Measurements from ENCODE around the gene TOPAZ1. TPM values are rescaled to one million over a fixed set of nuclear protein-coding genes. Genes with fewer than 3 reads are reported as not detected.

Gene TOPAZ1
- polyA plus RNA-seq, 1 donor from 2014 or later, result not detected

- Histone ChIP-seq H4K20me1 (ENCODE audit: insufficient read depth) (no peaks in the 10 kb centered on the region), H3K9me2 (ENCODE audit: insufficient read depth, low read length) (no peaks in the 10 kb centered on the region), H3K9ac (ENCODE audit: low read length) (no peak overlapping the region), H3K4me2 (ENCODE audit: low read length) (no peak overlapping the region), H2AFZ (ENCODE audit: low read depth, low read length) (no peak overlapping the region), H3K9me3 (ENCODE audit: low read length) (no peaks in the 10 kb centered on the region), H3K79me2 (replicated peaks; ENCODE audit: insufficient read depth, low read length) (no peaks in the 10 kb centered on the region), H3F3A (ENCODE audit: insufficient read depth, low read length, poor library complexity, severe bottlenecking) (no peaks in the 10 kb centered on the region), H3K4me3 (ENCODE audit: low read length) (no peak overlapping the region), H3K36me3 (ENCODE audit: insufficient read depth, low read length) (no peaks in the 10 kb centered on the region), H3K27ac (ENCODE audit: low read length) (no peak overlapping the region), H3K27me3 (ENCODE audit: insufficient read depth, low read depth, low read length) (no peaks in the 10 kb centered on the region)
- TF ChIP-seq CTCF (IDR thresholded peaks at IDR 0.05; ENCODE audit: poor library complexity, severe bottlenecking), result no peak
- no peak for TF ChIP-seq EP300 (conservative IDR thresholded peaks at IDR 0.05; ENCODE audit: poor library complexity, severe bottlenecking)
- TF ChIP-seq RAD21 (conservative IDR thresholded peaks at IDR 0.05), result no peak
- TF ChIP-seq SMC3 (conservative IDR thresholded peaks at IDR 0.05; ENCODE audit: poor library complexity), result no peak
- TF ChIP-seq, protein P1, sequence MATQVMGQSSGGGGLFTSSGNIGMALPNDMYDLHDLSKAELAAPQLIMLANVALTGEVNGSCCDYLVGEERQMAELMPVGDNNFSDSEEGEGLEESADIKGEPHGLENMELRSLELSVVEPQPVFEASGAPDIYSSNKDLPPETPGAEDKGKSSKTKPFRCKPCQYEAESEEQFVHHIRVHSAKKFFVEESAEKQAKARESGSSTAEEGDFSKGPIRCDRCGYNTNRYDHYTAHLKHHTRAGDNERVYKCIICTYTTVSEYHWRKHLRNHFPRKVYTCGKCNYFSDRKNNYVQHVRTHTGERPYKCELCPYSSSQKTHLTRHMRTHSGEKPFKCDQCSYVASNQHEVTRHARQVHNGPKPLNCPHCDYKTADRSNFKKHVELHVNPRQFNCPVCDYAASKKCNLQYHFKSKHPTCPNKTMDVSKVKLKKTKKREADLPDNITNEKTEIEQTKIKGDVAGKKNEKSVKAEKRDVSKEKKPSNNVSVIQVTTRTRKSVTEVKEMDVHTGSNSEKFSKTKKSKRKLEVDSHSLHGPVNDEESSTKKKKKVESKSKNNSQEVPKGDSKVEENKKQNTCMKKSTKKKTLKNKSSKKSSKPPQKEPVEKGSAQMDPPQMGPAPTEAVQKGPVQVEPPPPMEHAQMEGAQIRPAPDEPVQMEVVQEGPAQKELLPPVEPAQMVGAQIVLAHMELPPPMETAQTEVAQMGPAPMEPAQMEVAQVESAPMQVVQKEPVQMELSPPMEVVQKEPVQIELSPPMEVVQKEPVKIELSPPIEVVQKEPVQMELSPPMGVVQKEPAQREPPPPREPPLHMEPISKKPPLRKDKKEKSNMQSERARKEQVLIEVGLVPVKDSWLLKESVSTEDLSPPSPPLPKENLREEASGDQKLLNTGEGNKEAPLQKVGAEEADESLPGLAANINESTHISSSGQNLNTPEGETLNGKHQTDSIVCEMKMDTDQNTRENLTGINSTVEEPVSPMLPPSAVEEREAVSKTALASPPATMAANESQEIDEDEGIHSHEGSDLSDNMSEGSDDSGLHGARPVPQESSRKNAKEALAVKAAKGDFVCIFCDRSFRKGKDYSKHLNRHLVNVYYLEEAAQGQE (IDR thresholded peaks at IDR 0.05; ENCODE audit: borderline replicate concordance), result no peak
- TF ChIP-seq EZH2 (IDR thresholded peaks at IDR 0.05; ENCODE audit: borderline replicate concordance, insufficient read depth, low read length, poor library complexity, severe bottlenecking), result no peak
- TF ChIP-seq POLR2AphosphoS5 (IDR thresholded peaks at IDR 0.05), result no peak
- TF ChIP-seq MXI1 (conservative IDR thresholded peaks at IDR 0.05; ENCODE audit: poor library complexity, severe bottlenecking), result no peak
- TF ChIP-seq TAF1 (IDR thresholded peaks at IDR 0.05; ENCODE audit: low read depth), result no peak
Measured at GRCh38 chr3:44365952-44366351, 124.3 kb downstream of the TOPAZ1 start.

- no peaks in the 10 kb centered on the region for H3K79me2 ChIP-seq (replicated peaks; ENCODE audit: insufficient read depth, low read length)
- TF ChIP-seq MXI1 (conservative IDR thresholded peaks at IDR 0.05; ENCODE audit: poor library complexity, severe bottlenecking), result no peak
- no peak for TF ChIP-seq TAF1 (IDR thresholded peaks at IDR 0.05; ENCODE audit: low read depth)
- no peak for TF ChIP-seq POLR2AphosphoS5 (IDR thresholded peaks at IDR 0.05)
- no peak for TF ChIP-seq EP300 (conservative IDR thresholded peaks at IDR 0.05; ENCODE audit: poor library complexity, severe bottlenecking)
- H3K9ac ChIP-seq (ENCODE audit: low read length), result no peak overlapping the region
- no peak overlapping the region for H3K27ac ChIP-seq (ENCODE audit: low read length)
- H3K27me3 ChIP-seq (ENCODE audit: insufficient read depth, low read depth, low read length), result no peaks in the 10 kb centered on the region
- no peak overlapping the region for H3K4me2 ChIP-seq (ENCODE audit: low read length)
- no peaks in the 10 kb centered on the region for H3K9me3 ChIP-seq (ENCODE audit: low read length)
- no peaks in the 10 kb centered on the region for H4K20me1 ChIP-seq (ENCODE audit: insufficient read depth)
- H3K9me2 ChIP-seq (ENCODE audit: insufficient read depth, low read length), result no peaks in the 10 kb centered on the region
- H3K36me3 ChIP-seq (ENCODE audit: insufficient read depth, low read length), result peaks cover 14% of the 10 kb centered on the region
- no peaks in the 10 kb centered on the region for H3F3A ChIP-seq (ENCODE audit: insufficient read depth, low read length, poor library complexity, severe bottlenecking)
- no peak overlapping the region for H3K4me3 ChIP-seq (ENCODE audit: low read length)
- H2AFZ ChIP-seq (ENCODE audit: low read depth, low read length), result no peak overlapping the region
Measured at GRCh38 chr3:44375450-44375849, 133.8 kb downstream of the TOPAZ1 start.

Other genes starting within 250 kb of the TOPAZ1 start
- gene TCAIM, start 96.9 kb downstream of the TOPAZ1 start, polyA plus RNA-seq, result 31.2 and 38.1 TPM in 2 replicates
- gene ZNF445, start 235.8 kb downstream of the TOPAZ1 start, polyA plus RNA-seq, result 15.8 and 19.0 TPM in 2 replicates